Fibroblast of peridontal ligament (primary cell): ENCODE measurements around the gene MRTFB.
"Not testable (repeated sequence)": the region's sequence is repeated elsewhere in the genome, so short reads cannot be mapped to it uniquely, and the experiment has no call there.

Experiments used
- DNase-seq: peaks from one replicate; pipeline ENCODE4 v3.0.0-alpha.2; 2010; ENCODE audit errors: extremely low read depth

The MRTFB gene

GRCh38 chr16:14104066-14104465, 32.9 kb downstream of the MRTFB start:
- DNase-seq: no peak

- no peak for DNase-seq
Observed at GRCh38 chr16:14105760-14106375, 34.7 kb downstream of the MRTFB start.

- DNase-seq: peak; percentile 73
Observed at GRCh38 chr16:14106457-14106856, 35.3 kb downstream of the MRTFB start.

GRCh38 chr16:14106961-14107360, 35.8 kb downstream of the MRTFB start:
- no peak for DNase-seq

GRCh38 chr16:14109077-14109775, 38.1 kb downstream of the MRTFB start:
- DNase-seq: no peak

GRCh38 chr16:14109782-14110727, 38.9 kb downstream of the MRTFB start:
- DNase-seq: no peak

- DNase-seq: no peak
Observed at GRCh38 chr16:14110728-14111251, 39.7 kb downstream of the MRTFB start.

- DNase-seq: no peak
Observed at GRCh38 chr16:14111713-14112538, 40.8 kb downstream of the MRTFB start.

- no peak for DNase-seq
Observed at GRCh38 chr16:14112539-14112856, 41.4 kb downstream of the MRTFB start.

GRCh38 chr16:14113344-14113743, 42.2 kb downstream of the MRTFB start:
- no peak for DNase-seq

GRCh38 chr16:14117051-14117450, 45.9 kb downstream of the MRTFB start:
- no peak for DNase-seq

GRCh38 chr16:14119799-14120198, 48.7 kb downstream of the MRTFB start:
- no peak for DNase-seq

- DNase-seq: no peak
Observed at GRCh38 chr16:14120335-14120734, 49.2 kb downstream of the MRTFB start.

- no peak for DNase-seq
Observed at GRCh38 chr16:14121142-14121541, 50.0 kb downstream of the MRTFB start.

- no peak for DNase-seq
Observed at GRCh38 chr16:14121872-14122271, 50.8 kb downstream of the MRTFB start.

GRCh38 chr16:14122430-14122829, 51.3 kb downstream of the MRTFB start:
- DNase-seq: not testable (repeated sequence)

- DNase-seq: no peak
Observed at GRCh38 chr16:14125000-14125681, 54.0 kb downstream of the MRTFB start.

GRCh38 chr16:14125708-14126107, 54.6 kb downstream of the MRTFB start:
- DNase-seq: no peak

- no peak for DNase-seq
Observed at GRCh38 chr16:14128097-14128496, 57.0 kb downstream of the MRTFB start.

- DNase-seq: no peak
Observed at GRCh38 chr16:14129502-14129901, 58.4 kb downstream of the MRTFB start.
